ENCODE results near the gene BTD. TPM values are rescaled to one million over a fixed set of nuclear protein-coding genes. Genes with fewer than 3 reads are reported as not detected.

BTD gene
- total and polyA plus RNA-seq, 4 donors = 45.8 to 78.1 (median 47.8) TPM

DNA sequence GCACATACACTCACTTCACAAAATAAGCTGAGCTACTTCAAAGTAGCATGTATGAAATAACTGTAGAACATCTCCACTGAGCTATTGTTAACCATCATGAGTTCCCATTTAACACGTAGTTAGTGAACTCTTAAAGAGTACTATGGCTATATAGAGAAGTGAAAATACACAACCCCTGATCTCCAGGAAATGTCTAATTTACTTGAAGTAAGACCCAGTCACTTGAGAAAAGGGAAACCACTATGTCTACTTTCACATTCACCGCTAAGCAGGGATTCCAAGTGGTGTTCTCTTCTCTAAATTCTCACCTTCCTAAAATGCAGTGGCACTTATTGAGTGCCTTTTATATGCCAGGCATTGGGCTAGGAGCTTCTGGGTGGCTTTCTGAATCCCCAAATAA lies 45.0 kb upstream of the BTD start:
- no peak for TF ChIP-seq FOXA1 (IDR thresholded peaks at IDR 0.05)
- TF ChIP-seq NR2F2 (IDR thresholded peaks at IDR 0.05) = no peak
- no peak for TF ChIP-seq ATF3 (IDR thresholded peaks at IDR 0.05)
- no peak for TF ChIP-seq ZBTB33 (IDR thresholded peaks at IDR 0.05)
- TF ChIP-seq EGR1 (IDR thresholded peaks at IDR 0.05; ENCODE audit: low read depth in 2 of 2) = no peak
- TF ChIP-seq YY1 (IDR thresholded peaks at IDR 0.05) = no peak
- no peak for TF ChIP-seq GABPA (IDR thresholded peaks at IDR 0.05 in 1 of 2, conservative IDR thresholded peaks at IDR 0.05 in 1 of 2)
- no peak for TF ChIP-seq RAD21 (IDR thresholded peaks at IDR 0.05)
- DNase-seq (ENCODE audit: low spot score) = no peak
- Histone ChIP-seq H3K4me3 (ENCODE audit: low read depth in 1 of 3, low read length in 3 of 3) (no peak overlapping the region), H3K9me3 (ENCODE audit: control insufficient read depth in 4 of 4, low read length in 3 of 4) (no peaks in the 10 kb centered on the region), H3K4me1 (ENCODE audit: control insufficient read depth in 4 of 4, insufficient read depth in 4 of 4, low read length in 3 of 4) (peaks cover 0 to 14% (median 3%) of the 10 kb centered on the region in 4 donors), H3K36me3 (ENCODE audit: control insufficient read depth in 4 of 4, insufficient read depth in 3 of 4, low read depth in 1 of 4, low read length in 3 of 4) (peaks cover 1 to 4% (median 3%) of the 10 kb centered on the region in 4 donors), H3K27me3 (ENCODE audit: control insufficient read depth in 4 of 4, insufficient read depth in 4 of 4, low read length in 3 of 4) (no peaks in the 10 kb centered on the region), H3K9ac (ENCODE audit: low read depth in 1 of 2, low read length in 2 of 2) (peak overlapping the region in 1 of 2 donors; percentile 30), H3K27ac (ENCODE audit: low read depth in 1 of 2, low read length in 2 of 2) (peak overlapping the region; percentile 24 to 32)
- WGBS = 73% methylated on average over 2 of the region's 2 CpGs

GRCh38 chr3:15557511-15557946 lies 44.0 kb upstream of the BTD start:
- Histone ChIP-seq H3K36me3 (ENCODE audit: control insufficient read depth in 4 of 4, insufficient read depth in 3 of 4, low read depth in 1 of 4, low read length in 3 of 4) (peaks cover 1 to 4% (median 3%) of the 10 kb centered on the region in 4 donors), H3K4me1 (ENCODE audit: control insufficient read depth in 4 of 4, insufficient read depth in 4 of 4, low read length in 3 of 4) (peaks cover 2 to 23% (median 7%) of the 10 kb centered on the region in 4 donors), H3K9ac (ENCODE audit: low read depth in 1 of 2, low read length in 2 of 2) (peak overlapping the region; percentile 18 to 34), H3K9me3 (ENCODE audit: control insufficient read depth in 4 of 4, low read length in 3 of 4) (no peaks in the 10 kb centered on the region), H3K27ac (ENCODE audit: low read depth in 1 of 2, low read length in 2 of 2) (peak overlapping the region; percentile 32 to 57), H3K27me3 (ENCODE audit: control insufficient read depth in 4 of 4, insufficient read depth in 4 of 4, low read length in 3 of 4) (no peaks in the 10 kb centered on the region), H3K4me3 (ENCODE audit: low read depth in 1 of 3, low read length in 3 of 3) (no peak overlapping the region)
- WGBS = 1% methylated on average over 3 of the region's 3 CpGs
- peak; percentile 51 for DNase-seq (ENCODE audit: low spot score)
- TF ChIP-seq ATF3 (IDR thresholded peaks at IDR 0.05) (no peak), HNF4A (conservative IDR thresholded peaks at IDR 0.05) (peak; percentile 30 to 55), YY1 (IDR thresholded peaks at IDR 0.05) (no peak), MAX (IDR thresholded peaks at IDR 0.05) (no peak), JUND (IDR thresholded peaks at IDR 0.05) (no peak), CTCF (IDR thresholded peaks at IDR 0.05; ENCODE audit: low read depth, low read length, missing input control) (peak; percentile 58), GABPA (IDR thresholded peaks at IDR 0.05 in 1 of 2, conservative IDR thresholded peaks at IDR 0.05 in 1 of 2) (no peak), RXRA (IDR thresholded peaks at IDR 0.05) (peak; percentile 42 to 63), FOXA1 (IDR thresholded peaks at IDR 0.05) (peak; percentile 16), SP1 (IDR thresholded peaks at IDR 0.05) (no peak), NR2F2 (IDR thresholded peaks at IDR 0.05) (peak; percentile 15), ZBTB33 (IDR thresholded peaks at IDR 0.05) (no peak), HNF4G (IDR thresholded peaks at IDR 0.05) (no peak), EGR1 (IDR thresholded peaks at IDR 0.05; ENCODE audit: low read depth in 2 of 2) (no peak), FOXA2 (IDR thresholded peaks at IDR 0.05) (peak; percentile 22), TAF1 (conservative IDR thresholded peaks at IDR 0.05) (no peak), RAD21 (IDR thresholded peaks at IDR 0.05) (peak; percentile 80 to 83)
- TF ChIP-seq, protein P1, sequence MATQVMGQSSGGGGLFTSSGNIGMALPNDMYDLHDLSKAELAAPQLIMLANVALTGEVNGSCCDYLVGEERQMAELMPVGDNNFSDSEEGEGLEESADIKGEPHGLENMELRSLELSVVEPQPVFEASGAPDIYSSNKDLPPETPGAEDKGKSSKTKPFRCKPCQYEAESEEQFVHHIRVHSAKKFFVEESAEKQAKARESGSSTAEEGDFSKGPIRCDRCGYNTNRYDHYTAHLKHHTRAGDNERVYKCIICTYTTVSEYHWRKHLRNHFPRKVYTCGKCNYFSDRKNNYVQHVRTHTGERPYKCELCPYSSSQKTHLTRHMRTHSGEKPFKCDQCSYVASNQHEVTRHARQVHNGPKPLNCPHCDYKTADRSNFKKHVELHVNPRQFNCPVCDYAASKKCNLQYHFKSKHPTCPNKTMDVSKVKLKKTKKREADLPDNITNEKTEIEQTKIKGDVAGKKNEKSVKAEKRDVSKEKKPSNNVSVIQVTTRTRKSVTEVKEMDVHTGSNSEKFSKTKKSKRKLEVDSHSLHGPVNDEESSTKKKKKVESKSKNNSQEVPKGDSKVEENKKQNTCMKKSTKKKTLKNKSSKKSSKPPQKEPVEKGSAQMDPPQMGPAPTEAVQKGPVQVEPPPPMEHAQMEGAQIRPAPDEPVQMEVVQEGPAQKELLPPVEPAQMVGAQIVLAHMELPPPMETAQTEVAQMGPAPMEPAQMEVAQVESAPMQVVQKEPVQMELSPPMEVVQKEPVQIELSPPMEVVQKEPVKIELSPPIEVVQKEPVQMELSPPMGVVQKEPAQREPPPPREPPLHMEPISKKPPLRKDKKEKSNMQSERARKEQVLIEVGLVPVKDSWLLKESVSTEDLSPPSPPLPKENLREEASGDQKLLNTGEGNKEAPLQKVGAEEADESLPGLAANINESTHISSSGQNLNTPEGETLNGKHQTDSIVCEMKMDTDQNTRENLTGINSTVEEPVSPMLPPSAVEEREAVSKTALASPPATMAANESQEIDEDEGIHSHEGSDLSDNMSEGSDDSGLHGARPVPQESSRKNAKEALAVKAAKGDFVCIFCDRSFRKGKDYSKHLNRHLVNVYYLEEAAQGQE (IDR thresholded peaks at IDR 0.05) = no peak

All from liver (tissue), 9 donors.